ENCODE results near the gene UROC1.
A peak's percentile ranks its signal among the peaks of the same experiment; 100 is the strongest.

The UROC1 gene

DNA sequence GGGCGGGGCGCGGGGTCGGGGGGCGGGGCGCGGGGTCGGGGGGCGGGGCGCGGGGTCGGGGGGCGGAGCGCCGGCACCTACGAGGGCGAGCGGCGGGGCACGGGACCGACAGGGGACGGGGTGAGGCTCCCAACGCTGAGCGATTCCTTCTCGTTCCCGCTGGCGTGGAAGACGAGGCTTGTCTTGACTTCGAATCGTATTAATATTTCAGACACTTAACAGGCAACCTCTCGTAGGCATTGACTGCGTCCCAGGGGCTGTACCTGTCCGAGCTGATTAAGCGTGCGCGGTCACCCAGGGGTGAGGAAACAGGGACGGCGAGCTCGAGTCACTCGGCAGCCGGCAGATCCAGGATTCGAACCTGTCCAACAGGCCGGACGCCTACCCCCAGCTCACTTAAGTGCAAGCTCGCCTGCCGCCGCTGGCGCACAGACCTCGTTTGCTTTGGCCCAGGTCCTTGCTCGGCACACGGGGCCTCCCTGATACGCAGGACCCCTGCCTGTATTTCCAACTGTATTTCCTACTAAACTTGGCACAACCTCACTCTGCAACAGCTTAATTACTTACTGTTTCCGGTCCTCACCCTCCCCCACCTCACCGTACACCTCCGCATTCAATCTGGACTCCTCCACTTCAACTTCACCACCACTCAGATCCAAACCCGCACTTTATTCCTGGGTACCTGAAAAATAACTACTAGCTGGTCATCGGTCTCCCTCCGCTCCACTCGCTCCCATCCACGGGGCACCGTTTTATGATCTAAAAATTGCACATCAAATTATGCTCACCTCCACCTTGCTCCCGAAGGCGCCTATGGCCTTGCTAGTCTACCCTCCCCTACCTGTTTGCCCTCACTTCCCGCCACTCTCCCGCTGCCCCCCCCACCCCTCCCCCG, 41.2 kb downstream of the UROC1 start:
- no peak for DNase-seq

DNA sequence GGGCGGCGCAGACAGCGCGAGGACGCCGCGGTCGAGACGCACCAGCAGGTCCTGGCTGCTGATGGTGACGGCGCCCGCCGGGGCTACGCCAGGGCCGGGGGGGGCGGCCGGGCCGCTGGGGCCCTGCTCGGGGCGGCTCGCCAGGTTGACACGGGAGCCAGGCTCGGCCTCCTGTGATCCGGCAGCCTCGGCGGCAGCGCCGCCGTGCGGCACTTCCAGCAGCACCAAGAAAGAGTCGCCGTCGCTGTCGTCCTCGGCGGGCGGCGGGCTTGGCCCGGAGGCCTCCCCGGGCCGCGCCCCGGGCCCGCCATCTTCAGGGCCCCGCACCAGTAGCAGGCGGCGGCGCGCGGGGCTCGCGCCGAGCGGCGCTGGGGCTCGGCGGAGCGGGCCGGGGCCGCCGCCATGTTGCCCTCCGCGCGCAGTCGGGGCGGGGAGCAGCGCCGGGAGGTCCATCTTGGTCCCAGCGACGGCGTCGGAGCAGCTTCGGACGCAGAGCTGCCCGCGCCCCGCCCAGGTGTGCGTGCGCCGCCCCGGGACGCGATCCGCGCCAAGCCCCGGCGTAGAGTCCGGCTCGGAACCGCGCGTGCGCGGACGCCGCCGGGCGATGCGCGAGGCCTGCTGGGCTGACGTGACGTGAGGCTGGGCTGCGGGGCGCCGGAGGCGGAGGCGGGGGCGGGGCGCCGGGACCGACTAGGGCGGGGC, 42.0 kb downstream of the UROC1 start, which contains the start of gene ZXDC:
Gene ZXDC (minus strand): TSS at position 479 of the 702 bp plus-strand sequence. CDS start 26 bp downstream, at position 453.
- DNase-seq = peak; percentile 88

DNA sequence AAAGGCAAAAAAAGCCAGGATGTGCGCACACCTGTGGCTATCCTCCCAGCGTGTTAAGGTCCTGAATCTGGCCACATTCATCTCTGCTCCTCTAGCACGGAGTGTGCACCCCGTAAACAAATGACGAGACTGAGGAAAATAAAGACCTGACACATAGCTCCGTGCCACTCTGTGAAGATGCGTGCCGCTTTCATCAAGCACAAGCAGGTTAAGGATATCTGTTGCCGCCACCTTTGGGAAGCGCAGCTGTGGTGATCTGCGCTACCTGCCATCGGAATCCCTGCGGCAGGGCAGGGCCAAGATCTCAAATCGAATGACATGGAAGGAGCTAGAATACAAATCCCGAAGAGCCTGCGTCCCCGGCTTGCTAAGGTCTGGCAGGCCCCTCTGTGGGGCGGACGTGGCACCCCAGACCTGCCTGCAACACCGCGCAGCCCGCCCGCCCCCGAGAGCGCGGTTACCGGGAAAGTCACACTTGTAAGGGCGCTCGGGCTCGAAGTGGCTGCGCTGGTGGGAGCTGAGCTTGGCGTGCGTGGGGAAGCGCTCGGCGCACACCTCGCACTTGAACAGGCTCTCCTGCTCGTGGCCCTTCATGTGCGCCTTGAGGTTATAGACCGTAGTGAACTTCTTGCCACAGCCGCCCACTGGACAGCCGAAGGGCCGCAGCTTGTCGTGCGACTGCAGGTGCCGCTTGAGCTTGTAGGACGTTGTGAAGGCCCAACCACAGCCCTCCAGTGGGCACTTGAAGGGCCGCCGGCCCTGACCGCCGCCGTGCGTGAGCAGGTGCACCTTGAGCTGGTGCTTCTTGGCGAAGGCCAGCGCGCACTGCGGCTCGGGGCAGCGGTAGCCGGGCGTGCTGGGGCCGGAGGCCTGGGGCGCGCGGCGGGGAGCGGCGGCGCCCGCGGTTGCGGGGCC, 42.8 kb downstream of the UROC1 start:
- DNase-seq = peak; percentile 10

DNA sequence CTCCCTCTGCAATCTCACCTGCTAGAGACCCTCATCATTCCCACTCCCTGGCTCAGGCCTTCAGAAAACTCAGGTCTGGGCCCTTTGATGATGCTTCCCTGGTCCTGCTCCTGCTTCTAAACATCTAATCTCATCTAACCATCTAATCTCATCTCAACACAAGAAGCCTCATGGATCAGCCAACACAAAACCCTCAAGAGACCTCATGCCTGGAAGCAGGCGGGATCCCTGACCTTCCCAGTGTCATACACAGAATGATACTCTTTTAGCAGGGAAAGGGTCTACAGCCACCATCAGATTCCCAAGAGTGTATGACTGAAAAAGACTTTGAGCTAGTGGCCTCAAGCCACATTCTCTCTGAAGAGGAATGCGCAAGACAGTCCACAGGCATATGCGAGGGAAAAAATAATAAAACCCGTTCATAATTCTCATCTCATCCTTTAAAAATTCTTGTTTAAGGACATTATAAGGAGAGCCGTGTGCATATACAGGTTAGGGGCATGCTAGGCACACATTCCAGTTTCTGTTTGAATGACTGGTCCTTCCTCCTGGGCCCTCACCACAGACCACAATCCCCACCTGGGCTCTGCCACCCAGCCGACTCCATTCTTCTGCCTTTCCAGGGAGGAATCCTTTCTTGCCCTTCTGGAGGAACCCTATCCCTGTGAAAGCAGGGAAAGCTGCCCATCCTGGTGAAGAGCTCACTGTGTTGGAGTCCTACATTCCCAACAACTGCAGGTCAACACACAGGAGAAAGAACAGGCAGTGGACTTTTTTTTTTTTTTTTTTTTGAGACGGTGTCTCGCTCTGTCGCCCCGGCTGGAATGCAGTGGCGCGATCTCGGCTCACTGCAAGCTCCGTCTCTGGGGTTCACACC, 44.0 kb downstream of the UROC1 start:
- DNase-seq = no peak

DNA sequence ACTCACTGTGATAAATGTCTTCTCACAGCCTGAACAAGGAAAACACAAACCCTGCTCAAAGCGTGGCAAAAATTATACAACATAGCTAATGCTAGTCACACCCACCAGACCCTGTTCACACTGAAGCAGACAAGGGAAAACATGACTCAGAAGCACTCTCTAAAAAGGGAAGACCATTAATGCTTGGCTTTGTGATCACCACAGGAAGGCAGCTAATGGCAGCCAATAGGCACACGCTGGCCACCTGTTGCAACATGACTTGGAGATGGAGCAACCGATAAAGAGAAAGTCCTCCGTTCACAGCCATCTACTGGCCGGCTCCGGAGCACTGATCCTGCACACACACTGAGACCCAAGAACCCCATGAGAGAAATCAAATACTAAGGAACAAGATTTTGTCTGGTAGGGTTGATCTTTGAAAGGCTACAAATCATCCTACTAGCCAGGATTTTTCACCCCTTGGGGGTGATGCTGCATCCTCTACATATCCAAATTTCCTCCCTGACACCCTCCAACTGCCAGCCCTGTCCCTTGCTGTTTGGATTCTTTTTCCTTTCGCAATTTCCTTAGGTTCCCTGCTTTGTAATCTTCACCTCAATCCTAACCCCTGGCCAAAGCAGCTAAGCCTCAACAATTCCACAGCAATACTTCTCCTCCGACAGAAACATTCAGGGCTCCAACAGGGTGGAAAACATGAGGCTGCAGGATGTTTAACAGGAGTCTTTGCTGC, 45.1 kb downstream of the UROC1 start:
- DNase-seq = no peak

DNA sequence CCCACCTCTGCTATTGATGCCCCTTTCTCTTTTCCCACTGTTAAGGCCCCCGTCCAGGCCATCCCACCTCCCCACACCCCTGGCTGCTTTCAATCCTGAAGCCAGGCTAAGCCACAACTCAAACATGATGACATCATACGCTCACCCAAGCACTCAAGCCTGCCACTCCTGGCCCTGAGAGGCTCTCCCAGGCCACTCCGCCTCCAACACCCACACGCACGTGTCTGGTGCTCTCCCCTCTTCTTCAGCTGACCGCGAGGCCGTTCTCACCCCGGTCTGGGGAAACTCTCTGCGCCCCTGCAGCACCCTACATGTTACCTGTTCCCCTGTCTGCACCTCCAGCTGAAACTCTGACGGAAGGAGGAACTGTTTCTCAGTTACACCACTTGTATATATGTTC, 48.1 kb downstream of the UROC1 start:
- DNase-seq = no peak

DNA sequence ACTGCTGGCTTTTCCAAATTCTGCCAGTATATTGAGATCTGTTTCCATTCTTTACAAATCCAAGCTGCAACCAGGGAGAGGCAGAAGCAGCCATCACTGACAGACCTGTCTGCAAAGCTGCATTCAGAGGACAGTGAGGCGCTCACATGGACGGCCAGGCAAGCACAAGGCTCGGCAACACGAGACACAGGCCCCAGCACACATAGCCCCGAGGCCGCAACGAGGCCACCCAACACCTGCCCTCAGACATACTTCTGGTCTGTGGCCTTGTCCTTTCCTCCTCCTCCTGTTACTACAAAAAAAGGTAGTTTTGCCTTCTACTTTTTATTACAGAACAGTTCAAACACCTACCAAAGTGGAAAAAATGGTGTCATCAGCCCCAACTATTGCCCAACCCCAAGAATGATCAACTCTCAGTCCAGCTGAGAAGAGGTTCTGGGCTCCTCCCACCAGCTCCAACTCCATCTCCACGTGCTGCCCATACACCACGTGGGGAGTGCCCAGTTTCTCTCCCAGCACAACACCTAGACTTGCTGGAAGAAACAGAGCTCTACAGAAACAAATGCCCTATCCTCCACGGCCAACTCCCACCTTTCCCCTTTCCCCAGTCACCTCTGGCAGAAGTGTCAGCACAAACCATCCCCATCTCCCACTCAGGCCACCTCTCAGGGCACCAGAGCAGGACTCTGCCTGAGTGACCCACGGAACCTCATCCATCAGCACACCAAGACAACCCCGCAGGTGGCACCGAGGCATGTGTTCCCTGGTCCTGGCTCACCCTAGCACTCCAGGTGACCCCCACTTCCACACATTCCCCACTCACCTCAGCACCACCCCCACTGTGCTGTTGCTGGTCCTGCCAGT, 49.3 kb downstream of the UROC1 start:
- DNase-seq = no peak

DNA sequence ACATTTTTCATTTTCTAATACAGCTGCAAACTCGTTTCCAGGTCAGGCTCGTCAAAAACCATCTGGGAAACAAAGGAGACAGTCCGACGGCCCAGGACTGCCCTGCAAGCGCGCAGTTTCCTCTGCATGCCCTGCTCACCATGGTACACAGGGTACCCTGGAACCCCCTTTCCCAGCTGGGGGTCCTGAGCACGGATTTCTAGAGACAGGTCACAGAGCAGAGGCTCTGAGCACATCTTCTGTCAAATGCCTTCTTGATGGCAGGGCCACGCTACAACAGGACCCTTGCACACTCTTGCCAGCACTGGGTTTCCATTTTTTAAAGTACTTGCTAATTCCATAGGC, 50.0 kb downstream of the UROC1 start:
- DNase-seq = no peak

DNA sequence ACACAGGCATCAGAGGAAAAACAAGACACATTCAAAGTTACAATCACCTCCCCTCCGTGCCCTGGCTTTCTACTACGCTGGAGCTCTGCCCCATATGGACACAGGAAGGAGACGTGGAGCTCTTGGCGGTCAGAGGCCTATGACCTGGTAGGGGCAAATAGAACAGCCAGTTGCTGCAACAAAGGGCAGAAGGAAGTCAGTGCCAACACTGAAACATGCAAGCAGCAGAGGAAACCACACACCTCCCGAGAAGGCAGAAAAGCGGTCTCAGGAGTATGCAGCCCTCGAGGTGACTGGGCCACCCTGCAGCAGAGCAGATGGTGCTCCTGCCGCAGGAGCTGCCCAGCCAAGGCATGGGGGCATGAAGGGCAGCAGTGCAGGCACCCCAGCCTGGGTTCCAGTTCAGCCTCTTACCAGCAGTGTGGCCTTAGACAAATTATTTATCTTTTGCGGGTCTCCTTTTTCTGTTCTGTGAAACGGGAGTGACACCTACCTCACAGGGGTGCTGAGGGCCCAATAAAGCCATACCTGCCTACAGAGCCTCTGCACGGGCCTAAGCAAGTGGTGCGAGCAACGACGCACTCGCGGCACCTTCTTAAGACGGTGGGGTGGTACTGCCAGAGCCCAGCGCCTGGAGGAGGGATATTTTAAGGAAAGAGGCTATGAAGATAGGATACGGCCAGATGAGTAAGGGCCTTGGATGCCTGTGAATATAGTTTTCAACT, 50.5 kb downstream of the UROC1 start:
- no peak for DNase-seq

DNA sequence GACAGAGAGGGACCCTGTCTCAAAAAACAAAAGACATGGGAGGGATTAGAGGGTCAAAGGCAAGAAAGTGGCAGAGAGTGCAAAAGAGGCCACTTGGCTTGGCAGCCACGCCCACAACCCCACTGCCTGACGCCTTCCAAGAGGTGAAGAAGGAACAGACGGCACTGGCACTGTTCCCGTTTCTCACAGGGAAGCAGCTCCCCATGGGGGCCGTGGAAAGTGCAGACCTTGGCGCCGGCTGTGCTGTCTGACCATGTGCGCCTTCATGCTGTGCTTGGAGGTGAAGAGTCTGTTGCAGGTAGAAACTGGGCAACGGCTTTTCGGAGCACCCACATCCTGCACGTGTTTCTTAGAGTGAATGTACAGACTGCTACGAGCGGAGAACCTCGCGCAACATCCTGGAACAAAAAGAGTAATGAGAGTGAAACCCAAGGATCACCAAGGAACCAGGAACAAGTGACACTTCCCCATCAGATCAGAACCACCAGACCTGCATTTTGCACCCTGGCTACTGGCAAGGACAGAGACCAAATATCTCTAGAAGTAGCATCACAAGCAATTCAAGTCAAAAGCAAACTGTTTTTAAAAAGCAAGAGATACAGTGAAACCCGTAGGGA, 51.5 kb downstream of the UROC1 start:
- no peak for DNase-seq

DNA sequence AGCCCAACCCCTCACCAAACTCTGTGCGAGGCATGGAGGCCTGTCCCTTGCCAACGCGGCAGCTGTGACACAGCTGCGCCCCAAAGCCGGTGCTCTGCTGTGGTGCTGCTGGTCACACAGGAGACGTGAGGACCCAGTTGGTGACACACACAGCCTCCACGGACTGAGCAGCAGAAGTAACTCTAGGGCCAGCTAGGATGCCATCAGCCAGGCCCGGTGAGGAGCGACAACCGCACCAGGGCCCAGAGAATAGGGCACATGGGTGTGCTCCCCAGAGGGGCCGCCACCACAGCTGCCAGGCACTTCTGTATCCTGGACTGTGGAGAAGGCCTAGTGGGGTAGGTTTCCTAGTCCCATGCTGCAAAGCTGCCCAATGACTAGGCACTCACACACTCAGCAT, 52.6 kb downstream of the UROC1 start:
- no peak for DNase-seq

DNA sequence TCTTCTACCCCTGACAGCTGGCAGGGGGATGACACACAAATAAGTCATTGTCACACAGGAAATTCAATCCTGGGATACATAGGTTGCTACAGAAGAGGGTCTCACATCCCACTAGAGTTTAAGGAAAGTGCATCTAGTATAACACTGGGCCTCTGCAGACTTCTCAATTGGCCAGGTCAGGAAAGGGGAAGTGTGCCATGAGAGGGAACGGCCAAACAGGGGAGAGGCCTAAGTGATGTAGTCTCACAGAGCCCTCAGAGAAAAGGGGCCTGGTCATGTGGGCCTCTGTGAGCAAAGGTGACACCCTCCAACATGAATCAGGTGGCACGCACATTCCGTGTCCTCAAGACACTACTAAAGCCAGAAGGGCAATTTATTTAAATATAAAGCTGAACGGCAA, 53.1 kb downstream of the UROC1 start:
- DNase-seq = no peak

DNA sequence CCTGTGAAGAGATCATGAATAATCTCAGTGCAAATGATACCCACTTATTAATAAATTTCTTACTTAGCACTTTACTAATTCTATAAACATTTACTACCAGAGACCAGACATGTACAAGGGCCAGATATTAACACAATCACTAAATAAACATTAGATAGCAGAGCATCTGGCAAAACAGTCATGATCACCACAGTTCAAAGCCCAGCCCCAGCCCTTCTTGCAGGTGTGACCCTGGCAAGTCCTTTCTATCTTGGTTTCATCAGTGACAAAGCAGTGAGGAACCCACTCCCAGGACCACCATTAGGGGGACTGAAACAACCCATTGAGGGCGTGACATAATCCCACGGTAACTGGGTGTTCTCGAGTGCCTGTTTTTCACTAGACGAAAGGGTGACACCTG, 53.5 kb downstream of the UROC1 start:
- no peak for DNase-seq

DNA sequence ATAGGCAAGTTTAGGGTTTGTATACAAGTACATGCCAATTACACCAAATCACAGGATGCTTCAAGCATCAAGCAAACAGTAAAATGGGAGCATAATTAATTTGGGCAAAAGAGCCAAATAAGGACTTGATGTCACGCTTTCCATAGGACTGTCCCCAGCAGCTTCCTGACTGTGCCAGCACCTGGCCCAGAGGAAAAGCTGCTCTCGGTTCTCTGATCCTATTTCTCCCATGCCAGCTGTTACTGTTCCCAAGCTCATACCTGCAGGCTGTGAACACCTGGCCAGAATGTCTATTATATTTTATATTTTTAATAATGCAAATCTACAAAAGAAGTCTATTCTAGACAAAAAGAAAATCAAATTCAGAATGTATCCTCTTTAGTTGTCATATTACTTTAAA, 54.1 kb downstream of the UROC1 start:
- DNase-seq = no peak

DNA sequence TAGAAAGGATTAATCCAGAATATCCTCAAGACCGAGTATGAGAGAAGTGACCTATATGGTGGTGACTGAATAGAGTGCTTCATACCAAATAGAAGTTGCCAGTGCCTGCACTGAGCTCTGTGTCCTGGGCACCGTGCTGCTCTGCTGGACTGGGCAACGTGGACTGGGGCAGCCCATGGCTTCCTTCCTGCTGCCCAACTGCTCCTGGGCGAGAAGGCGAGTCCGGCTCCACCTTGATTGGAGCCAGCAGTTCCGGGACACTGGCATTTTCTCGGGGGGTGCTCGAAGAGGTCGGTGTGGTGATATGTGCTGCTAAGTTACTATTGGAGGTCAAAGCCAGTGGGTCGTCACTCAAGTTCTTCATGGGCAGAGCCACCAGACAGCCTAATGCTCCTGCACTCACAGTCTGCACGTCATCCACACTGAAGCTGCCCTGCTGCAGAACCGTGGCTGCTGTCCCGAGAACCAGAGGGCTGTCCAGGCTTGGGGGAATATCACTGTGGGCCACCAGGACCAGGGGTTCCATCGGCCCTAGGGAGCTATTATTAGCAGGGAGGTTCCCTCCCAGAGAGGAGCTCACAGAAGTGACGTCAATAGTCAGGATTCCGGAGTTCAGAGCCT, 56.0 kb downstream of the UROC1 start:
- DNase-seq = no peak

DNA sequence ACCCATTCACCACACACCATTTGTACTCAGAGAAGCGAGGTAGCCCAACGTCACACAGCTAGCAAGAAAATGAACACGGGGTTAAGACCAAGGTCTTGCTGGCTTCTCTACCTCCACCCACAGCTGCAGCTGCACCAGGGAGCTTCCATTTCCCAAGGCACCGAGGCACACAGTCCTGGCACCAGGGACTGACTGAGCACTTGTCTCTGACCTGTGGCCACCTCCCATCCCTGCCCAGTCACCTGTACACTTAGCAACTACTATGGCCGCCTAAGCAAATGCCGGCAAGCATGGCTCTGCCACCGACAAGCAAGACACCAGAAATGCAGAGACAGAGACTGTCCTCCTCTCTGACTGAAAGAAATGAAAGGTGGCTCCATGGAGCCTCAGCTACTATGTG, 57.2 kb downstream of the UROC1 start:
- no peak for DNase-seq

DNA sequence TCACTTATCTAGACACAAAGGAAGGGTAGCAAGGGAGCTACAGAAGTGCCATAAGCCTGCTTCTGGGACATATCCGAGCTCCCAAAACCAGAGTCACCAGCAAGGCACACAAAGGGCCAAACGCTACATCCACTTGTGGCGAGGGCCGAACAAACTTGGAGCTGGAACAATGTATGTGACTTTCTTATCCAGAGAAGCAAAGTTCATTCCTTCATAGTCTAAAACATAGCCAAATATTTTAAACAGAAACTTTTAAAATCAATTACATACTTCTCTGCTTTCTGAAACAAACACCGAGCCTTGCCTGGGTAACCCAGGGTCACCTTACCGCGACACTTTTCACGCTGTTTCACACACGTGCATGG, 57.8 kb downstream of the UROC1 start:
- DNase-seq = no peak

DNA sequence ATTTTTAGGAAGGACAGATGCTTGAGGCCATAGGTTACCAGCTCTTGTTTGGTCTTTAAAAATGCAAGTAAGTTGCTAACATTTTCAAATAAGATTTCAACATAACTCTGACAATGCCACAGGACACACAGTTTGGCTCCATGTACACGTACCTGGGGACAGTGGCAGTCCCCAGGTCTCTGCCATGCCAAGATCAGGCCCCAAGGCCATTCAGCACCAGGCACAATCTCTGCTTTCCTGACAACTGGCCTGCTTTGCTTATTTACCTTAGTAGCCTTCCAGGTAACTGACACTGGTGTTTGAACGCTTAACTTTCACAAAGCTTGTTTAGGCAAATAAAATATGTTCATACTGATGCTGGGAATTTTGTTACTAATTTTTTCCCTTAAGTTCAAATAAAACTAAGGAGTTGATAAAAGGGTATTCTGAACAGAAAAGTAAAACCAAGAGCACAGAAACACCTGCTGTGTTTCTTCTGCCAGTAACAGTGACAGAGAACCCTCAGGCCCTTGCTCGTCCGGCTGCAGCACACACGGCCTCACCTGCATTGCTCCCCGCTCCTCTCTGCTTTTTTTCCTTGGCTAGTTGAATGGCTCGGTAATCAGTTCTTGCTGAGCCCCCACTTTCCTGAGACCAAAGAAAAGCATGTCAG, 58.3 kb downstream of the UROC1 start:
- DNase-seq = no peak

Measured in T-helper 9 cell (primary cell).